D721Med (cell line): ENCODE measurements around the gene LGALS9.

Source experiments
- DNase-seq: peaks from one replicate; pipeline ENCODE4 v3.0.0; 2011; ENCODE audit warnings: low spot score; ENCODE audit not compliant: insufficient read length
- FAIRE-seq: peaks from 2 replicates; lab custom pipeline; 2011; peaks lifted over from hg19 to GRCh38; lab: Jason Lieb, UNC
- TF ChIP-seq, protein P1 (sequence below): IDR thresholded peaks from 2 replicates; pipeline ENCODE4 v1.5.1; 2012; ENCODE audit warnings: mild to moderate bottlenecking, control low read depth; ENCODE audit not compliant: insufficient read depth; ENCODE audit errors: missing control alignments

The LGALS9 gene

DNA sequence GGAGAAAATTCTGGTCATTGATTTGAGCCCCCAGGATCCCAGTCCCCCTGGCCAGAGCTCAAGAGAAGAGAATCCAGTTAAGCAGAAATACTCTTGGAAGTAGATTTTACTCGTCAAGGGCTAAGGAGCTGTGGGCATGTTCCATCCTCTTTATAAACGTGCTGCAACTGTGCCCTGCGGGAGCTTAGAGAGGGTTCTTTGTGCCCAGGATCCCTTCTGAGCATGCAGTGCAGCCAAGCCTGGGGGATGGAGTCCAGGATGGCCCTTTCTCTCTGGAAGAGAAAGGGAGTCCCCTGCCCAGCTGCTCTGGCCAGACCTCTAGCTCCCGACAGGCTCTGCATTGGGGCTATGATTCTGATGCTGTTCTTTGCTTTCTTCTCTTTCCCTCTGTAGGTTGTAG lies 9.5 kb upstream of the LGALS9 start:
- TF ChIP-seq, protein P1, sequence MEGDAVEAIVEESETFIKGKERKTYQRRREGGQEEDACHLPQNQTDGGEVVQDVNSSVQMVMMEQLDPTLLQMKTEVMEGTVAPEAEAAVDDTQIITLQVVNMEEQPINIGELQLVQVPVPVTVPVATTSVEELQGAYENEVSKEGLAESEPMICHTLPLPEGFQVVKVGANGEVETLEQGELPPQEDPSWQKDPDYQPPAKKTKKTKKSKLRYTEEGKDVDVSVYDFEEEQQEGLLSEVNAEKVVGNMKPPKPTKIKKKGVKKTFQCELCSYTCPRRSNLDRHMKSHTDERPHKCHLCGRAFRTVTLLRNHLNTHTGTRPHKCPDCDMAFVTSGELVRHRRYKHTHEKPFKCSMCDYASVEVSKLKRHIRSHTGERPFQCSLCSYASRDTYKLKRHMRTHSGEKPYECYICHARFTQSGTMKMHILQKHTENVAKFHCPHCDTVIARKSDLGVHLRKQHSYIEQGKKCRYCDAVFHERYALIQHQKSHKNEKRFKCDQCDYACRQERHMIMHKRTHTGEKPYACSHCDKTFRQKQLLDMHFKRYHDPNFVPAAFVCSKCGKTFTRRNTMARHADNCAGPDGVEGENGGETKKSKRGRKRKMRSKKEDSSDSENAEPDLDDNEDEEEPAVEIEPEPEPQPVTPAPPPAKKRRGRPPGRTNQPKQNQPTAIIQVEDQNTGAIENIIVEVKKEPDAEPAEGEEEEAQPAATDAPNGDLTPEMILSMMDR: no peak
- FAIRE-seq (no peak), DNase-seq (no peak)

DNA sequence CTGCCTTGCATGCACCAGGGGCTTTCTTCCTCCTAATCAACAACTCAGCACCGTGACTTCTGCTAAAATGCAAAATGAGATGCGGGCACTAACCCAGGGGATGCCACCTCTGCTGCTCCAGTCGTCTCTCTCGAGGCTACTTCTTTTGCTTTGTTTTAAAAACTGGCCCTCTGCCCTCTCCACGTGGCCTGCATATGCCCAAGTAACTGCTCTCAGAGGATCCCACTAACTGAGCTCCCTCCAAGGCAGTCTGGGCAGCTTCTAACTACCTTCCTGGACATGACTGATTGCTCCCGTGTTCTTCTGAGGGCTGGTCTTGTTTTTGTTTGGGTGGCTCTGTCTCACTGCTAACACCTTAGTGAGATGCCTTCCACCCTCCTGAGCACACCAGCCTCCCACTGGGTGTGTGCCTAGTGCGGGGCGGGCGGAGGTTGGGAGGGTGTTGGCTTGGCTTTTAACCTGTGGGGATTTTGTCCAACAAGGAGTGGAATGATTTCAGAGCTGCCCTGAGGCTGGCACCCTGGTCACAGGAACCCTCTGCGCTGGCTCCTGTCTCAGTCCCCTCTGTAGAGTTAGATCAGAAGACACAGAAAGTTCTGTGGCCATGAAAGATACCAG lies 8.9 kb upstream of the LGALS9 start:
- TF ChIP-seq, protein P1: no peak
- FAIRE-seq (no peak), DNase-seq (no peak)

DNA sequence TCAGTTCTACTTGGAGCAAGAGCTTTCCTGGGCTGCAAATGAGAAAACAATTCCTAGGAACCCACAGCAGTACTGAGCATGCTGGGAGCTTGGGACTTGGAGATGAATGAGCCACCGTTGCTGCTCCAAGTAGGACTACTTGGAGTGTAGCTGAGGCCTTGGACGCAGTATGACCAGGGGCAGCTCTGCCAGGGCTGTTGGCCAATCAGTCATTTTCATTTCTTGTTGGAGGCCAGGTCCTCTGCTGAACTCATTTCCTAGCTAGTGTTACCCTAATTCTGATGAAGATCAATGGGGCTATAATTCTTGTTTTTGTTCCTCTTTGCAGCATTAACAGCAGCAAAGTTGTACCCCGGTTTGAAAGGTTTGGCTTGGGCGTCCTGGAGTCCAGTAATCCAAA lies 8.0 kb upstream of the LGALS9 start:
- DNase-seq (no peak), FAIRE-seq (no peak)
- TF ChIP-seq, protein P1: no peak

DNA sequence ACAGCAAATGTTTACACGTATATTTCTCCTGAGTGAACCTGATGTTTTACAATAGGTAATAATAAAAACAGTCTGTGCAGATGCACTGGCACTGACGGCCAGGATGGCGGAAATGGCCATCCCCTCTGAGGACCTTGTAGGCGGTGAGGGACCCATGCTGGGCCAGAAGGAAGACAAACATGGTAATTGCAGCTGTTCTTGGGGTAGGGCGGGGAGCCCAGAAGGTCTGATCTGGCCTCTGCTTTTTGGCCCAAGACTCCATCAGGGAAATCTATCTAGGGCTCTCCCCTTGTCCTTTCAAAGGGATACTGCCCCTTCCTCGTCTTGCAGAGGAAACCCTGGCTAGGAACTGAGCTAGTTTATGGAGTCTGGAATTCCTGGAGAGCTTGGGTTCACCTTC lies 7.4 kb upstream of the LGALS9 start:
- FAIRE-seq (no peak), DNase-seq (no peak)
- TF ChIP-seq, protein P1: no peak

DNA sequence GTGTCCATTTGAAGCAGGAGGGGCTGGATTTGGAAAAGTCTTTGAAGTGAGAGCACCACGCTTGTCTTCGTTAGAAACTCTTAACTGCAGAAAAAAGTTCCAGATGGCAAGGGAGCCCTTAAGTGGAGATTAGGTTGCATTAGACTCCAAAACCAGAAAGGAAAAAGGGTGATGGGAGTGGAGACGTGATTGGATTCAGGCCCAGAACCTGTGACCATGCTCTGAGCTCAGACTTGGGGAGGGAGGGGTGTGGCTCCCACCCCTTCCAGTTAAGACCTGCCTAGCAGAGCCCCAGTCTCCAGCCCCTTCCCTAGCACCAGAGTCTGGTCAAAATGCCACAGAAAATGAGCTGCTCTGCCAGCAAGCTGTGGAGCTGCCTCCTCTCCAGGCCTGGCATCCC lies 6.4 kb upstream of the LGALS9 start:
- DNase-seq: peak; percentile 66
- no peak for FAIRE-seq
- TF ChIP-seq, protein P1: no peak

DNA sequence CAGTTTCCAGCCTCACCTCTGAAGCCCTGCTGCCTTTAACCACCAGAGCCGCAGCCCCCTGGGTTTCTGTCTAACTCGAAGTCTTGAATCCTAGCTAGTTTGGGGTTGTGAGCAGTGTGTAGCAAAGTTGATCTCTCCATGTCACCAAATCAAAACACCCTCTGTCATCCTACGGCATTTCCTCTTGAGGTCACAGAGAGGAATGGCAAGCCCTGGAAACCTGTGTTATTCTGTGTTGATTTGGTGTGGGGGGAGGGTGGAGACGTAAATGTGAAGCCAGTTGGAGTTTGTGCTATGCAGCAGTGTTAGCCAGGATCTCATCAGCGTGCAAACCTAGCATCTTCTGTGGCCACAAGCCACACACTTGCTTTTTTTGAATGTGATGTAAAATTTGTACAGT lies 5.1 kb upstream of the LGALS9 start:
- DNase-seq (no peak), FAIRE-seq (no peak)
- TF ChIP-seq, protein P1: no peak

DNA sequence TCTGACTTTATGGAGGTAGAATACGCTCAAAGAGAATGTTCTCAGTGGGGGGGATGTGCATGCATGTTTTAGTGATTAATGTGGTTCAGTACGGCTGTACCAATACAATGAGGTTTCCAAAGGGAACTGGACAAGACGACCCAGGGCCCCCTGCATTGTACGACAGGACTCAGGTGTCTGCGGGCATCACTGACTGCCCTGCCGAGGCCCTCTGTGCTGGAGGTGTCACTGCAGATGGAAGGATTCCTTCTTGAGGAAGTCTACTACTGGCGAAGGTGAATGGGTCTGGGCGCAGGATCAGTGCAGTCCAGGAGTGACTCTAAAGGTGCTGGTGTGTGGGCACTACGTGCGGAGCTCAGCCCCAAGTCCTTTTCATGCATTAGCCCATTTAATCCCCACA lies 3.5 kb upstream of the LGALS9 start:
- TF ChIP-seq, protein P1: no peak
- no peak for DNase-seq
- FAIRE-seq: no peak
